ENCODE data around the gene LIMS1. TPM values are rescaled to one million over a fixed set of nuclear protein-coding genes. Genes with fewer than 3 reads are reported as not detected.

The LIMS1 gene
- total and polyA plus RNA-seq, 2 donors (not counting 3 experiments of a cell fraction or from before 2014, with no cell fraction given), result 153 to 229 TPM

DNA sequence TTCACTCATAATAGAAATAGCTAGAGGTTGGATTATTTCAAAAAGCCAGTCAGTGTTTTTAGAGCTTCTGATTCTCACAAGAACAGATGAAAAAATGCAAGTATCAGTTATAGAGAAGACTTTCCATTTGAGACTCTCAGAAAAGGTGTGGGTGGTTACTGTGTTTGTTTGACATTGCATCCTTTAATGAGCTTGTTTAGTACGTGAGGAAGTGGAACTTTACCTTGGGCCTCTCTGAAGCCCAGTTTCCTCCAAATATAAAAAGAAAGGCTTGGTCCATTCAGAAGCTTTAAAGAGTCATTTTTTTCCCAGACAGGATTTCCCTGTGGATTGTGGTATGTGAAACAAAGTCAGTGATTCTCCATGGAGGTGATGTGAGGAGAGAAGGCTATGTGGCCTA is 95.1 kb downstream of the LIMS1 start:
- Histone ChIP-seq H3K4me2 (ENCODE audit: insufficient read depth, low read length) (no peak overlapping the region), H3K27me3 (ENCODE audit: control insufficient read depth in 2 of 2, insufficient read depth in 2 of 2, low read length in 2 of 2) (no peaks in the 10 kb centered on the region), H3K9me1 (replicated peaks; ENCODE audit: control insufficient read depth, extremely low read depth, insufficient read depth, low read length) (no peaks in the 10 kb centered on the region), H3K27ac (ENCODE audit: insufficient read depth, low read depth, low read length) (no peak overlapping the region), H3K9ac (replicated peaks; ENCODE audit: extremely low read depth, insufficient read depth, low read length) (no peak overlapping the region), H3K79me2 (ENCODE audit: control insufficient read depth, insufficient read depth, low read length) (peaks cover 49% of the 10 kb centered on the region), H4K20me1 (replicated peaks; ENCODE audit: control insufficient read depth, extremely low read depth, insufficient read depth, low read length) (no peaks in the 10 kb centered on the region), H3K4me1 (ENCODE audit: control insufficient read depth, extremely low read depth, insufficient read depth, low read length) (peaks cover 18% of the 10 kb centered on the region), H3K9me3 (replicated peaks; ENCODE audit: control insufficient read depth, insufficient read depth, low read length) (no peaks in the 10 kb centered on the region), H3K36me3 (ENCODE audit: control insufficient read depth in 2 of 2, extremely low read depth in 1 of 2, insufficient read depth in 2 of 2, low read length in 2 of 2) (no peaks in the 10 kb centered on the region), H2AFZ (ENCODE audit: low read depth, low read length) (no peak overlapping the region), H3K4me3 (replicated peaks in 1 of 3; ENCODE audit: insufficient read depth in 1 of 3, low read depth in 1 of 3, low read length in 3 of 3) (no peak overlapping the region)
- FAIRE-seq (no peak), DNase-seq (ENCODE audit: low read depth, low spot score) (no peak)
- BruUV-seq (replicated peaks), result no TSS peak
- dilution Hi-C loops (cut with MboI; ENCODE audit: extremely low pct_ligation_motif_present, low sequenced_read_pairs), result no loop called here
- intact Hi-C loops (cut with micrococcal nuclease), result no loop called here
- POLR2A ChIA-PET, result no interaction called here
- CTCF ChIA-PET, result interaction anchor here (0.7 to 3.3 kb wide), 3 partner anchors 9 to 18 kb away, joined by 3 to 14 read pairs (median 11); no protein-coding TSS in a partner anchor
- no peak for TF ChIP-seq MYC (IDR thresholded peaks at IDR 0.05; ENCODE audit: low read depth, low read length)
- TF ChIP-seq GATA2 (IDR thresholded peaks at IDR 0.05; ENCODE audit: insufficient read depth, insufficient read length, low read depth, low read length), result no peak
- TF ChIP-seq EZH2 (IDR thresholded peaks at IDR 0.05; ENCODE audit: borderline replicate concordance, low read depth, low read length, severe bottlenecking), result no peak
- no peak for TF ChIP-seq FOS (IDR thresholded peaks at IDR 0.05; ENCODE audit: borderline replicate concordance, insufficient read depth, low read length)
- TF ChIP-seq, protein P1, sequence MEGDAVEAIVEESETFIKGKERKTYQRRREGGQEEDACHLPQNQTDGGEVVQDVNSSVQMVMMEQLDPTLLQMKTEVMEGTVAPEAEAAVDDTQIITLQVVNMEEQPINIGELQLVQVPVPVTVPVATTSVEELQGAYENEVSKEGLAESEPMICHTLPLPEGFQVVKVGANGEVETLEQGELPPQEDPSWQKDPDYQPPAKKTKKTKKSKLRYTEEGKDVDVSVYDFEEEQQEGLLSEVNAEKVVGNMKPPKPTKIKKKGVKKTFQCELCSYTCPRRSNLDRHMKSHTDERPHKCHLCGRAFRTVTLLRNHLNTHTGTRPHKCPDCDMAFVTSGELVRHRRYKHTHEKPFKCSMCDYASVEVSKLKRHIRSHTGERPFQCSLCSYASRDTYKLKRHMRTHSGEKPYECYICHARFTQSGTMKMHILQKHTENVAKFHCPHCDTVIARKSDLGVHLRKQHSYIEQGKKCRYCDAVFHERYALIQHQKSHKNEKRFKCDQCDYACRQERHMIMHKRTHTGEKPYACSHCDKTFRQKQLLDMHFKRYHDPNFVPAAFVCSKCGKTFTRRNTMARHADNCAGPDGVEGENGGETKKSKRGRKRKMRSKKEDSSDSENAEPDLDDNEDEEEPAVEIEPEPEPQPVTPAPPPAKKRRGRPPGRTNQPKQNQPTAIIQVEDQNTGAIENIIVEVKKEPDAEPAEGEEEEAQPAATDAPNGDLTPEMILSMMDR (IDR thresholded peaks at IDR 0.05; ENCODE audit: extremely low read depth in 1 of 2, insufficient read depth in 1 of 2, low read depth in 1 of 2, low read length in 2 of 2), result no peak
- no peak for TF ChIP-seq POLR2A (IDR thresholded peaks at IDR 0.05; ENCODE audit: low read depth, low read length)
- no peak for TF ChIP-seq JUN (IDR thresholded peaks at IDR 0.05; ENCODE audit: borderline replicate concordance, insufficient read depth, insufficient read length, low read depth)
- TF ChIP-seq, protein P2, sequence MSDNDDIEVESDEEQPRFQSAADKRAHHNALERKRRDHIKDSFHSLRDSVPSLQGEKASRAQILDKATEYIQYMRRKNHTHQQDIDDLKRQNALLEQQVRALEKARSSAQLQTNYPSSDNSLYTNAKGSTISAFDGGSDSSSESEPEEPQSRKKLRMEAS (IDR thresholded peaks at IDR 0.05; ENCODE audit: insufficient read depth, insufficient read length), result no peak
- TF ChIP-seq POLR2AphosphoS5 (IDR thresholded peaks at IDR 0.05; ENCODE audit: insufficient read depth, low read depth, low read length), result no peak

All from endothelial cell of umbilical vein (primary cell).